NCI-H187 treated with DMSO at 0.1 percent for 48 hours (cell line): ENCODE results near the gene ROPN1L.

Experiments used
- DNase-seq: peaks from one replicate; lab custom pipeline; 2025; lab: John Stamatoyannopoulos, UW

ROPN1L gene

GRCh38 chr5:10427978-10428377 lies 13.7 kb upstream of the ROPN1L start:
- DNase-seq: no peak

- DNase-seq: no peak
Observed at GRCh38 chr5:10431415-10431814, 10.3 kb upstream of the ROPN1L start.

GRCh38 chr5:10432059-10433008 lies 9.3 kb upstream of the ROPN1L start:
- no peak for DNase-seq

GRCh38 chr5:10434392-10434791 lies 7.3 kb upstream of the ROPN1L start:
- DNase-seq: no peak

GRCh38 chr5:10438301-10438700 lies 3.4 kb upstream of the ROPN1L start:
- DNase-seq: no peak

- DNase-seq: no peak
Observed at GRCh38 chr5:10439692-10440091, 2.0 kb upstream of the ROPN1L start.

- no peak for DNase-seq
Observed at GRCh38 chr5:10440367-10440990, 1.2 kb upstream of the ROPN1L start.

GRCh38 chr5:10441992-10442435 lies 335 bp downstream of the ROPN1L start:
- no peak for DNase-seq

- no peak for DNase-seq
Observed at GRCh38 chr5:10442576-10442975, 897 bp downstream of the ROPN1L start.

GRCh38 chr5:10445352-10445751 lies 3.7 kb downstream of the ROPN1L start:
- DNase-seq: no peak

- DNase-seq: no peak
Observed at GRCh38 chr5:10446490-10446889, 4.8 kb downstream of the ROPN1L start.

GRCh38 chr5:10447041-10447440 lies 5.4 kb downstream of the ROPN1L start:
- no peak for DNase-seq

GRCh38 chr5:10448754-10449360 lies 7.2 kb downstream of the ROPN1L start:
- DNase-seq: no peak

- DNase-seq: no peak
Observed at GRCh38 chr5:10451137-10451824, 9.6 kb downstream of the ROPN1L start.

- DNase-seq: peak; percentile 56
Observed at GRCh38 chr5:10452768-10453331, 11.2 kb downstream of the ROPN1L start.

GRCh38 chr5:10453545-10453944 lies 11.9 kb downstream of the ROPN1L start:
- no peak for DNase-seq

GRCh38 chr5:10454591-10455276 lies 13.1 kb downstream of the ROPN1L start:
- DNase-seq: no peak

- DNase-seq: no peak
Observed at GRCh38 chr5:10455277-10455670, 13.6 kb downstream of the ROPN1L start.

GRCh38 chr5:10456583-10457420 lies 15.1 kb downstream of the ROPN1L start:
- DNase-seq: no peak
